ENCODE data around the gene GABBR2. TPM values are rescaled to one million over a fixed set of nuclear protein-coding genes. Genes with fewer than 3 reads are reported as not detected.

The GABBR2 gene
- total and polyA plus RNA-seq, 2 experiments from 2014 or later = 0.89 to 1.3 TPM

GRCh38 chr9:98740226-98740881 is 31.6 kb upstream of the GABBR2 start:
- no peak for TF ChIP-seq REST (IDR thresholded peaks at IDR 0.05; ENCODE audit: unreplicated experiment)
- no peak for TF ChIP-seq CTCF (conservative IDR thresholded peaks at IDR 0.05; ENCODE audit: low read depth in 2 of 2)
- TF ChIP-seq POLR2AphosphoS5 (IDR thresholded peaks at IDR 0.05; ENCODE audit: low read depth) = no peak
- TF ChIP-seq EZH2 (IDR thresholded peaks at IDR 0.05; ENCODE audit: low read depth, unreplicated experiment) = no peak
- TF ChIP-seq EZH2phosphoT487 (IDR thresholded peaks at IDR 0.05; ENCODE audit: unreplicated experiment) = no peak
- no peak for TF ChIP-seq ETS1 (IDR thresholded peaks at IDR 0.05)
- no peak for TF ChIP-seq JUNB (IDR thresholded peaks at IDR 0.05; ENCODE audit: unreplicated experiment)
- TF ChIP-seq STAT1 (IDR thresholded peaks at IDR 0.05; ENCODE audit: unreplicated experiment) = no peak
- TF ChIP-seq CREB1 (CRISPR knock-in tag; IDR thresholded peaks at IDR 0.05; ENCODE audit: low read depth) = no peak
- no peak for TF ChIP-seq NANOG (IDR thresholded peaks at IDR 0.05; ENCODE audit: borderline replicate concordance)
- no peak for TF ChIP-seq ZNF462 (CRISPR knock-in tag; IDR thresholded peaks at IDR 0.05)
- TF ChIP-seq ZNF331 (CRISPR knock-in tag; IDR thresholded peaks at IDR 0.05; ENCODE audit: low read depth) = no peak
- TF ChIP-seq ZNF114 (CRISPR knock-in tag; IDR thresholded peaks at IDR 0.05) = no peak
- Histone ChIP-seq H3K27me3 (ENCODE audit: insufficient read depth) (no peaks in the 10 kb centered on the region), H3K27ac (ENCODE audit: low read depth) (no peak overlapping the region), H3F3A (replicated peaks; ENCODE audit: low read depth) (no peaks in the 10 kb centered on the region), H3K4me2 (no peak overlapping the region), H3K4me3 (no peak overlapping the region), H3K79me2 (replicated peaks; ENCODE audit: insufficient read depth) (no peaks in the 10 kb centered on the region), H3K4me1 (ENCODE audit: insufficient read depth) (no peaks in the 10 kb centered on the region), H2AFZ (no peak overlapping the region), H3K36me3 (ENCODE audit: insufficient read depth) (peaks cover 14% of the 10 kb centered on the region), H4K20me1 (replicated peaks; ENCODE audit: insufficient read depth) (no peaks in the 10 kb centered on the region), H3K9me2 (ENCODE audit: insufficient read depth) (0 out of 2 replicates have a peak, but pooled peaks cover 3% of the 10 kb centered on the region)
- ATAC-seq (no peak), DNase-seq (ENCODE audit: low spot score) (no peak)
- peaks cover 3% of the 10 kb centered on the region for H3K27me3 Mint-ChIP-seq (ENCODE audit: insufficient read depth, low read depth, poor library complexity)
- H3K9me3 Mint-ChIP-seq = peaks cover 15% of the 10 kb centered on the region
- no peak overlapping the region for H3K4me3 Mint-ChIP-seq
- H3K27ac Mint-ChIP-seq = no peak overlapping the region
- H3K36me3 Mint-ChIP-seq (ENCODE audit: low read depth) = peaks cover 50% of the 10 kb centered on the region
- H3K4me1 Mint-ChIP-seq = no peaks in the 10 kb centered on the region; the same call in 1 of the 3 replicates

Measured in GM23338 (cell line).